ENCODE data around the gene RABGEF1.

RABGEF1 gene

GRCh38 chr7:66860767-66861166 is 120.2 kb downstream of the RABGEF1 start:
- no peak for DNase-seq
